Liver (tissue), 3 donors: ENCODE data around the gene C6orf120.

Source experiments
- CTCF ChIP-seq: fragments of 150-350 bp; IDR thresholded peaks from 2 replicates; pipeline ENCODE4 v1.5.1; 2017; ENCODE audit warnings: improper control_type of control experiment, low read depth, low read length; ENCODE audit not compliant: missing input control
- EGR1 ChIP-seq, 2 donors: IDR thresholded peaks; 2 replicates each; pipeline ENCODE4 v1.6.1; 2016 to 2018; ENCODE audit warnings: antibody characterized with exemption in 2 of 2, low read depth in 2 of 2
- GABPA ChIP-seq, 2 donors: IDR thresholded peaks in 1 of 2; conservative IDR thresholded peaks in 1 of 2; 2 replicates each; pipeline ENCODE4 v1.6.1; 2016; ENCODE audit warnings: antibody characterized with exemption in 2 of 2, mild to moderate bottlenecking in 1 of 2, moderate library complexity in 1 of 2
- HNF4G ChIP-seq: IDR thresholded peaks from 2 replicates; pipeline ENCODE4 v1.6.1; 2016; ENCODE audit warnings: antibody characterized with exemption
- JUND ChIP-seq, 2 donors: IDR thresholded peaks; 2 replicates each; pipeline ENCODE4 v1.6.1; 2016; ENCODE audit warnings: antibody characterized with exemption in 2 of 2
- NR2F2 ChIP-seq: IDR thresholded peaks from 2 replicates; pipeline ENCODE4 v1.6.1; 2016; ENCODE audit warnings: antibody characterized with exemption
- RAD21 ChIP-seq, 2 donors: IDR thresholded peaks; 2 replicates each; pipeline ENCODE4 v1.6.1; 2016; ENCODE audit warnings: antibody characterized with exemption in 2 of 2, mild to moderate bottlenecking in 2 of 2
- ZBTB33 ChIP-seq: IDR thresholded peaks from 2 replicates; pipeline ENCODE4 v1.6.1; 2016; ENCODE audit warnings: antibody characterized with exemption
- TF ChIP-seq, protein P1 (sequence below): IDR thresholded peaks from 2 replicates; pipeline ENCODE4 v1.6.1; 2016; ENCODE audit warnings: antibody characterized with exemption, mild to moderate bottlenecking
- donor health status: healthy.
- donor health status: healthy.

GRCh38 chr6:169726049-169726400, 24.1 kb downstream of the C6orf120 start:
- TF ChIP-seq CTCF, result no peak
- TF ChIP-seq ZBTB33, result no peak
- no peak for TF ChIP-seq JUND (IDR thresholded peaks at IDR 0.05)
- TF ChIP-seq HNF4G, result no peak
- no peak for TF ChIP-seq EGR1 (IDR thresholded peaks at IDR 0.05; ENCODE audit: low read depth in 2 of 2)
- TF ChIP-seq, protein P1, sequence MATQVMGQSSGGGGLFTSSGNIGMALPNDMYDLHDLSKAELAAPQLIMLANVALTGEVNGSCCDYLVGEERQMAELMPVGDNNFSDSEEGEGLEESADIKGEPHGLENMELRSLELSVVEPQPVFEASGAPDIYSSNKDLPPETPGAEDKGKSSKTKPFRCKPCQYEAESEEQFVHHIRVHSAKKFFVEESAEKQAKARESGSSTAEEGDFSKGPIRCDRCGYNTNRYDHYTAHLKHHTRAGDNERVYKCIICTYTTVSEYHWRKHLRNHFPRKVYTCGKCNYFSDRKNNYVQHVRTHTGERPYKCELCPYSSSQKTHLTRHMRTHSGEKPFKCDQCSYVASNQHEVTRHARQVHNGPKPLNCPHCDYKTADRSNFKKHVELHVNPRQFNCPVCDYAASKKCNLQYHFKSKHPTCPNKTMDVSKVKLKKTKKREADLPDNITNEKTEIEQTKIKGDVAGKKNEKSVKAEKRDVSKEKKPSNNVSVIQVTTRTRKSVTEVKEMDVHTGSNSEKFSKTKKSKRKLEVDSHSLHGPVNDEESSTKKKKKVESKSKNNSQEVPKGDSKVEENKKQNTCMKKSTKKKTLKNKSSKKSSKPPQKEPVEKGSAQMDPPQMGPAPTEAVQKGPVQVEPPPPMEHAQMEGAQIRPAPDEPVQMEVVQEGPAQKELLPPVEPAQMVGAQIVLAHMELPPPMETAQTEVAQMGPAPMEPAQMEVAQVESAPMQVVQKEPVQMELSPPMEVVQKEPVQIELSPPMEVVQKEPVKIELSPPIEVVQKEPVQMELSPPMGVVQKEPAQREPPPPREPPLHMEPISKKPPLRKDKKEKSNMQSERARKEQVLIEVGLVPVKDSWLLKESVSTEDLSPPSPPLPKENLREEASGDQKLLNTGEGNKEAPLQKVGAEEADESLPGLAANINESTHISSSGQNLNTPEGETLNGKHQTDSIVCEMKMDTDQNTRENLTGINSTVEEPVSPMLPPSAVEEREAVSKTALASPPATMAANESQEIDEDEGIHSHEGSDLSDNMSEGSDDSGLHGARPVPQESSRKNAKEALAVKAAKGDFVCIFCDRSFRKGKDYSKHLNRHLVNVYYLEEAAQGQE, result no peak
- TF ChIP-seq NR2F2, result no peak
- no peak for TF ChIP-seq GABPA (IDR thresholded peaks at IDR 0.05 in 1 of 2, conservative IDR thresholded peaks at IDR 0.05 in 1 of 2)
- no peak for TF ChIP-seq RAD21 (IDR thresholded peaks at IDR 0.05)
